Subcutaneous adipose tissue (tissue), 4 donors: ENCODE measurements around the gene TPST1. TPM values are rescaled to one million over a fixed set of nuclear protein-coding genes. Genes with fewer than 3 reads are reported as not detected.

Experiments used
- total RNA-seq, 4 donors: library from RNA; depleted of rRNA; stranded (reverse); fragments of >200 nt; gene quantifications; one replicate each; pipeline ENCODE4 v1.1.0, GENCODE V29; 2016
- TF ChIP-seq, protein P1 (sequence below): fragments of 450-650 bp; IDR thresholded peaks from one replicate; pipeline ENCODE4 v1.5.1; 2016; ENCODE audit warnings: low read depth, mild to moderate bottlenecking, control low read depth, antibody characterized with exemption, moderate library complexity

The TPST1 gene
- total RNA-seq, 4 donors from 2014 or later = 20.7 to 41.3 (median 22.6) TPM

DNA sequence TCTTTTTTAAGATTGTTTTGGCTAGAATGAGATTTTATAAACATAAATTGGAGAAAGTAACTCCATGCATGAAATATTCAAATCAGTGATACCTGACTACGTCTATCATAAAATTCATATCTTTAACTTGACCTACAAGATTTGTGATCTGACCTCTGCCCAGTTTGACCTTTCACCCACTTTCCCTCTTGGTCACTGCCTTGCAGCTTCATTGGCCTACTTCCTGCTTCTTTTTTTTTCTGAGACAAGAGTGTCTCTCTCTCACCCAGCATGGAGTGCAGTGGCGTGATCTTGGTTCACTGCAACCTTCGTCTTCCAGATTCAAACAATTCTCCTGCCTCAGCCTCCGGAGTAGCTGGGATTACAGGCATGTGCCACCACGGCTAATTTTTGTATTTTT lies 28.5 kb downstream of the TPST1 start:
- TF ChIP-seq, protein P1, sequence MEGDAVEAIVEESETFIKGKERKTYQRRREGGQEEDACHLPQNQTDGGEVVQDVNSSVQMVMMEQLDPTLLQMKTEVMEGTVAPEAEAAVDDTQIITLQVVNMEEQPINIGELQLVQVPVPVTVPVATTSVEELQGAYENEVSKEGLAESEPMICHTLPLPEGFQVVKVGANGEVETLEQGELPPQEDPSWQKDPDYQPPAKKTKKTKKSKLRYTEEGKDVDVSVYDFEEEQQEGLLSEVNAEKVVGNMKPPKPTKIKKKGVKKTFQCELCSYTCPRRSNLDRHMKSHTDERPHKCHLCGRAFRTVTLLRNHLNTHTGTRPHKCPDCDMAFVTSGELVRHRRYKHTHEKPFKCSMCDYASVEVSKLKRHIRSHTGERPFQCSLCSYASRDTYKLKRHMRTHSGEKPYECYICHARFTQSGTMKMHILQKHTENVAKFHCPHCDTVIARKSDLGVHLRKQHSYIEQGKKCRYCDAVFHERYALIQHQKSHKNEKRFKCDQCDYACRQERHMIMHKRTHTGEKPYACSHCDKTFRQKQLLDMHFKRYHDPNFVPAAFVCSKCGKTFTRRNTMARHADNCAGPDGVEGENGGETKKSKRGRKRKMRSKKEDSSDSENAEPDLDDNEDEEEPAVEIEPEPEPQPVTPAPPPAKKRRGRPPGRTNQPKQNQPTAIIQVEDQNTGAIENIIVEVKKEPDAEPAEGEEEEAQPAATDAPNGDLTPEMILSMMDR = no peak

DNA sequence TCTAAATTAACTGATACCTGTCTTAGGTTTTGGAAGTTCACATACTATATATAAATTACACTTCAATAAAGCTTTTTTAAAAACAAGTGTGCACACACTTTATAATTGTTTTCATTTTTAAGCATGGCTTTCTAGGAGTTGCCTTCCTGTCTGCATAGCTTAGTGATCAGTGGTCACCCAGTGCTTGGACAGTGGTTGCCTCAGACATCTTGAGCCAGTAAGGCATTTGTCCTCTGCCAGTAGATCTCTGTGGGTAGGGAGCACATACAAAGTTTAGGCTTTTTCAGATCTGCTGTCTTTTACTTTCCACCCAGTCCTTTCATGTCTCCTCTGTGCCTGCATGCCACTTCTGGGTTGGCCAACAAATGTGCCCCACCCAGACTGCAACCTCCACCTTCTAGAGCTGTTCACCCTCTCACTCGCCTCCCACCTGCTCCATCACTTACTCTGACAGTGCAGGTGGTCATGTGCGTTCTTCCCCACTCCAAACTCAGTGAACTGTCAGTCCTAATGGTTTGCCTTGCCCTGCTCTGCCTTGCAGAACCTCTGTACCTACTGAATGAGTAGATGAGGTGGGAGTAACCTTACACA lies 31.7 kb downstream of the TPST1 start:
- TF ChIP-seq, protein P1 = no peak

DNA sequence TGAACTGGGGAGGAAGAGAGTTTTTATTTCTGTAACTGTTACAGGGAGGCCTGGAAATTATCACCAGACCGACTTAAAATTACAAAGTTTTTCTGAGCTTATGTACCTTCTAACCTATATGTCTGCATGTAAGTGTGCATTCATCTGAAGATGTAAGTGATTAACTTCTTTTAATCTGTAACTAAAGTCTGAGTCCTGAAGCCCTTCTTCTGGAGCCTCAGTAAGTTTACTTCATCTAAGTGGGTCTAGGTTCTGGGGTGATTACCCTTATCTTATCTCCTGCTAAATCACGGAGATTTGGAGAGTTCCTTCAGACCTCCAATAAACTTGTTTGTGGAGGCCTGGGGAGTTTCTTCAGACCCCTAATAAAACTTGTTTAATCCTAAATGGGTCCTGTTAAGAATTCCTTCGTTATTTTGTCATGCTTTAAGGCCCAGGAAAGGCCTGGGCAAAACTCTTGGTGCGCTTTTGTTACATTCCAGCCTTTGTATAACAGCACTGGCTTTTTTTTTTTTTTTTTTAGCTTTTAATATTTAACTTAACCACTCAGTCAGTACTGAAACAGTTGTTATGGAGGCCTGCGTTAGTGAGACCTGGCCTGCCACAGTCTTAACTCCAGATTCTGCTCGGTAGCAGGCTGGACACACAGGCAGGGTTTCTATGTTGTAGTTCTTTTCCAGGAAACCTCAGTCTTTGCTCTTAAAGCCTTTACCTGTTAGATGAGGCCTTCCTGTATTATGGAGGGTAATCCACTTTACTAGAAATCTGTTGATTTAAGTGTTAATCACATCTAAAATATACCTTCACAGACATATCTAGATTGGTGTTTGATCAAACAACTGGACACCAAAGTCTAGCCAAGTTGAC lies 33.0 kb downstream of the TPST1 start:
- TF ChIP-seq, protein P1 = no peak

DNA sequence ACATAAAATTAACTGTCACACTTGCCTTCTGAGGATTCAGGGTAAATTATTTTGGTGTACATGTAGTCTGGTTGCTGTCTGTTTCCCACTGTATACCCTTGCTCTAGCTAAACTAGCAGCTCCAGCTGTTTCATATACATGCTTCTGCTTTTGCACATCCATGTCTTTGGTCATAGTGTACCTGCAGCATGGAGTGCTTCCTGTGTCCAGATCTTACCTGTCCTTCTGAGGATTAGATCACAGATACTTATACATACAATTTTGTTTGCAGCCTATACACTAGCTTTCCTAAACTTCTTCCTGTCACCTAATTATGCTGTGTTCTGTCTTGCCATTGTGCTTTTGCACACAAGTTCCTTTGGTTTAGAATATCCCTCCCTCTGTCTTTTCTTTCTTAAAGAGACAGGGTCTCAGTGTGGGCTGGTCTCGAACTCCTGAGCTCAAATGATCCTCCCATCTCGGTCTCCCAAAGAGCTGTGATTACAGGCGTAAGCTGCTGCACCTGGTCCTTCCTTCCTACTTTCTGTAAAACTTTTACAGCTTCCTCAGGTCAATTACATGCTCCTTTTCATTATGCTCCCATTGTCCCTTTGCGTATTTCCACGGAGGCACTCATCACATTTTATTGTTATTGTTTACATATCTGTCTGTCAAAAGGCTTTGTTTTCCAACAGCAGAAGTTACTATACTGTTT lies 33.8 kb downstream of the TPST1 start:
- TF ChIP-seq, protein P1 = no peak

DNA sequence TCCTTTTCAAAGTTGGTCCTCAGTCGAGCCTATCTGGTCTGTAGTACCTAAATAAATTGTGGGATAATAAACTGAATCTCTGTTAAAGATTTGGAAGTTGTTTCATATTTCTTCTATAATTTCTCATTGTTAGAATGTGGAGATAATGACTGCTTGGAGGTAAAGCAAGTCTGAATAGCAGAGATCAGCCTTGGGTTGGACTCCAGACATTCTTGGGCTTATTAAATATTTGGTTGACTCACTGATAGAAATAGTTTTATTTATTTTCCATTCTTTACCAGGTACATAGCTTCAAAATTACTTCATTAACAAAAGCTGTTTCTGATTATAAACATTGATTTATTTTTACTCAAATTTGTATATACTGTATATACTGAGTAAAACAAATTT lies 34.3 kb downstream of the TPST1 start:
- TF ChIP-seq, protein P1 = no peak

DNA sequence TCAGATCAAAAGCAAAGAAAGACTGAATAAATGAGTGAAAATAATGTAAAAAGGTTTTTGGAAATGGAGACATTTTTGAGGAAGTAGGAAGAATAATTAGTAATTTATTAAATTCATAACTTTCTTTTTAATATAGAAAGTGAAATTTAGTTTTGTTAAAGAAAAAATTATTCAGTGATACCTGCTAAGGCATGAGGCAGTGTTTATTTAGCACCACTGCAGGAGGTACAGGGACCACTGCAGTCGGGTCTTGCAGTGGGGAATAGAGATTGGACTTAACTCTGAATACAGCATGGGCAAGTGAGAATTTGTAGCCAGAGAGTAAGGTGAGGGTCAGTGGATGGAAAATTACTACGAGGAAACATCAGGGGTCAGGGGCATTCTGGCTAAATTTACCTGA lies 39.9 kb downstream of the TPST1 start:
- TF ChIP-seq, protein P1 = no peak

DNA sequence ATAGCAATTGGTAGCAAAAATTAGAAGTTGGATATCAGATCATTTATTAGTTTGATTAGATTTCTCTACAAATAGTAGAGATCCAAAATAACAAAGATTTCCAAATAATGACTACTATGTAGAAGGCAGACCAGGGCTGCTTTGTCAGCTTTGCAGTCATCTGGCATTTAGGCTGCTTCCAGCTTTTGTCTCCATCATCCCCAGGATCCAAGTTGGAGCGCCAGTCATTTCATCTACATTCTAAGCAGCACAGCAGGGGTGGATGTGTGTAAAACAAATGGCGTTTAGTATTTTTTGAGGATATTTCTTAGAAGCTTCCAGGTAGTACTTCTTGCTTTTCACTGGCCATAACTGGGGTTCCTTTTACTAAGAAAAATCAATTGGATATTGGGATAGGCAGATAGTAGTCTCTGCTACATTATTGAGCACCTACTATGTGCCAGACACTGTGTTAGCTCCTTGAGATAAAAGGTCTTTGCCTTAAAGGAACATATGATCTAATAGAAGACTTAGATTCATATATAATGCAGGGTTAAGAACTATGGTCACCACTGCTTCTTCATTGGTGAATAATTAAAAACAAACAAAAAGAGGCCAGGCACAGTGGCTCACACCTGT lies 41.5 kb downstream of the TPST1 start:
- TF ChIP-seq, protein P1 = no peak
